ENCODE measurements around the gene KIF21B.

DNA sequence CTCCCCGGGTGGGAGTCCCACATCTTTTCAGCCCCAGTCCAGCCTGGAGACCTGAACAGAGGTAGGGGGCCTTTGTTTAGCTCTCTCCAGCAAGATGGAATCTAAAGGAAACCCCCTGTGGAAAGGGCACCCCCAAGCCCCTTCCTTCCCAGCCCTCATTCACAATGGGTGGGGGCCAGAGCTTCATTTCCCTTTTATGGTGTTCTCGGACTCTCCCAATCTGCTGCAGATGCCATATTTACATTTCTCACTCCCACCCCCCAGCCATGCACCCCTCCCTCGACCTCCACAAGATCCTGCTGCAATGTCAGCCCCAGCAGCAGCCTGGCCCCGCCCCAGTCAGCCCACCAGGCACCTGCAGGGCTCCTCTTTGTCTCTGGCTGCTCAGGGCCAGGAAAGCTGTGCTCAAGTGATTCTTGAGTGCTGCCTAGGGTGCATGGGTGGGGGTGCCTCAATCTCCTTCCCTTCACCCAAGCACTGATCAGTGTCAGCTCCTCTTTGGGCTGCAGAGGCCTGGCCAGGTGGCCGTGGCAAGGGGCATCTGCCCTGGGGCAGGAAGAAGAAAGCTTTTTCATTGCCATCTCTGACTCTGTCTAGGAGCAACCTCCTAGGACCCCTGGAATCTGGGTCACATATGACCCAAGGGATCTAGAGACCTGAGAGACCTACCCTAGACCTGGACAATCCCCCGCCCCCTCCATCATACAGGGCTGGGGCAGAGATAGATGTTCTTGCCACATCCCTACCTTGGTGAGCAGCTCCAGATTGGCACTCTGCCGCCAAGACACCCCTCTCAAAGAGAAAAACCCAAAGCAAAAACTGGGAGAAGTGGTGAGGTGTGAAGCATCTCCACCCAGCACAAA is 1.7 kb downstream of the KIF21B start:
- TF ChIP-seq POLR2A (IDR thresholded peaks at IDR 0.05) = no peak
- TF ChIP-seq, protein P1, sequence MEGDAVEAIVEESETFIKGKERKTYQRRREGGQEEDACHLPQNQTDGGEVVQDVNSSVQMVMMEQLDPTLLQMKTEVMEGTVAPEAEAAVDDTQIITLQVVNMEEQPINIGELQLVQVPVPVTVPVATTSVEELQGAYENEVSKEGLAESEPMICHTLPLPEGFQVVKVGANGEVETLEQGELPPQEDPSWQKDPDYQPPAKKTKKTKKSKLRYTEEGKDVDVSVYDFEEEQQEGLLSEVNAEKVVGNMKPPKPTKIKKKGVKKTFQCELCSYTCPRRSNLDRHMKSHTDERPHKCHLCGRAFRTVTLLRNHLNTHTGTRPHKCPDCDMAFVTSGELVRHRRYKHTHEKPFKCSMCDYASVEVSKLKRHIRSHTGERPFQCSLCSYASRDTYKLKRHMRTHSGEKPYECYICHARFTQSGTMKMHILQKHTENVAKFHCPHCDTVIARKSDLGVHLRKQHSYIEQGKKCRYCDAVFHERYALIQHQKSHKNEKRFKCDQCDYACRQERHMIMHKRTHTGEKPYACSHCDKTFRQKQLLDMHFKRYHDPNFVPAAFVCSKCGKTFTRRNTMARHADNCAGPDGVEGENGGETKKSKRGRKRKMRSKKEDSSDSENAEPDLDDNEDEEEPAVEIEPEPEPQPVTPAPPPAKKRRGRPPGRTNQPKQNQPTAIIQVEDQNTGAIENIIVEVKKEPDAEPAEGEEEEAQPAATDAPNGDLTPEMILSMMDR (IDR thresholded peaks at IDR 0.05) = no peak

All from thyroid gland (tissue), 4 donors.